Duodenal mucosa (tissue), 2 donors: ENCODE results near the gene CEP63.

ENCODE experiments used
- H3K27ac ChIP-seq: one replicate; pipeline ENCODE4 v1.7.0; 2013; ENCODE audit warnings: low read depth, low read length
- H3K27me3 ChIP-seq, 2 donors: one replicate each; pipeline ENCODE4 v1.7.0; 2013; ENCODE audit warnings: low read length in 2 of 2, control low read depth in 1 of 2; ENCODE audit not compliant: insufficient read depth in 2 of 2, control insufficient read depth in 1 of 2
- H3K36me3 ChIP-seq, 2 donors: one replicate each; pipeline ENCODE4 v1.7.0; 2013; ENCODE audit warnings: low read length in 2 of 2, control low read depth in 1 of 2; ENCODE audit not compliant: insufficient read depth in 2 of 2, control insufficient read depth in 1 of 2
- H3K4me1 ChIP-seq, 2 donors: one replicate each; pipeline ENCODE4 v1.7.0; 2013; ENCODE audit warnings: low read length in 2 of 2, control low read depth in 1 of 2; ENCODE audit not compliant: insufficient read depth in 2 of 2, control insufficient read depth in 1 of 2
- H3K4me3 ChIP-seq, 2 donors: one replicate each; pipeline ENCODE4 v1.7.0; 2013; ENCODE audit warnings: low read length in 2 of 2, low read depth in 1 of 2
- H3K9ac ChIP-seq, 2 donors: one replicate each; pipeline ENCODE4 v1.7.0; 2013; ENCODE audit warnings: low read length in 2 of 2, low read depth in 1 of 2
- H3K9me3 ChIP-seq, 2 donors: one replicate each; pipeline ENCODE4 v1.7.0; 2013; ENCODE audit warnings: low read length in 2 of 2, control low read depth in 1 of 2; ENCODE audit not compliant: control insufficient read depth in 1 of 2

CEP63 gene

GRCh38 chr3:134485718-134486576, at the start of gene CEP63, which contains the start of gene ANAPC13:
CEP63 (plus strand) TSS chr3:134486057; CDS start chr3:134495321, 9,264 bp downstream.
ANAPC13 (minus strand) TSS chr3:134485985; CDS start chr3:134482904, 3,081 bp downstream.
- Histone ChIP-seq H3K27ac (peak within 1 kb of the TSS; percentile 94), H3K4me1 (peaks cover 21 to 23% of the 10 kb centered on the region in 2 donors), H3K27me3 (no peaks in the 10 kb centered on the region), H3K9me3 (peaks cover 0 to 2% of the 10 kb centered on the region in 2 donors), H3K9ac (peak within 1 kb of the TSS; percentile 92 to 98), H3K36me3 (peaks cover 14 to 20% of the 10 kb centered on the region in 2 donors), H3K4me3 (peak within 1 kb of the TSS; percentile 90 to 99)

DNA sequence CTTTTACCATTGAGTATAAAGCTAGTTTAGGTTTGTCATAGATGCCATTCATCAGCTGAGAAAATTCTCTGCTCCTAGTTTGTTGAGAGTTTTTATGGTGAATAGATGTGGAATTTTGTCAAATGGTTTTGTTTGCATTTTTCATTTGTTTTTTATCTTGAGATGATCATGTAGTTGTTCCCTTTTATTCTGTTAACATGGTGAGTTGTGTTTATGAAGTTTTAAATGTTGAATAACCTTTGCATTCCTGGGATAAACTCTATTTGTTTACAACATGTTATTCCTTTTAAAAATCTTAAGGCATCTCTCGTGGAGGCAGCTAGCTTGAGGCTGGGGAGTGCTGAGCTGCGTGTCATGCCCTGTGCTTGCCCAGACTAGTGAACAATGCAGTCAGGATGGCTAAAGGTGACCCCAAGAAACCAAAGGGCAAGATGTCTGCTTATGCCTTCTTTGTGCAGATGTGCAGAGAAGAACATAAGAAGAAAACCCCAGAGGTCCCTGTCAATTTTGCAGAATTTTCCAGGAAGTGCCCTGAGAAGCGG, 48.6 kb upstream of the CEP63 start:
- H3K4me3 ChIP-seq: no peak overlapping the region
- H3K9ac ChIP-seq: no peak overlapping the region
- H3K27ac ChIP-seq: no peak overlapping the region
- no peaks in the 10 kb centered on the region for H3K4me1 ChIP-seq
- H3K9me3 ChIP-seq: no peaks in the 10 kb centered on the region
- H3K27me3 ChIP-seq: peaks cover 0 to 6% of the 10 kb centered on the region in 2 donors
- H3K36me3 ChIP-seq: no peaks in the 10 kb centered on the region

DNA sequence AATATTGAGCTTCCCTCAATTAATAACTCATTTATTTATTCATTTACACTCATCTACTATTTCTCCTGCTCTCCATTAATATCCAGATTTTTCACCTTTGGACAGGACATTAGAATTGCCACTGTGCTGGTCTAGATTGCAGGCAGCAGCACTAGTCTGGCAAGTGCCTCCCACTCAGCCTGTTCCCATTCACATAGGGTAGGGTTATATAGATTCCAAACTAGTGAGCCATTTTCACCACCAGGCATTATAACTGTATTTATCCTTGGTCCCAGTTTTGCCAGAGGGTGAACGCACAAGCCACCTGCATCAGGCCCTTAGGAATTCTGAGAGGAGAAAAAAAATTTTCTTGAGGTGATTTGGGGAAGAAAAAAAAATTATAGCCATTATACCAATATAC, 44.5 kb upstream of the CEP63 start:
- no peaks in the 10 kb centered on the region for H3K36me3 ChIP-seq
- no peak overlapping the region for H3K4me3 ChIP-seq
- H3K27me3 ChIP-seq: no peaks in the 10 kb centered on the region
- no peak overlapping the region for H3K9ac ChIP-seq
- H3K27ac ChIP-seq: no peak overlapping the region
- H3K9me3 ChIP-seq: peaks cover 5 to 7% of the 10 kb centered on the region in 2 donors
- no peaks in the 10 kb centered on the region for H3K4me1 ChIP-seq

DNA sequence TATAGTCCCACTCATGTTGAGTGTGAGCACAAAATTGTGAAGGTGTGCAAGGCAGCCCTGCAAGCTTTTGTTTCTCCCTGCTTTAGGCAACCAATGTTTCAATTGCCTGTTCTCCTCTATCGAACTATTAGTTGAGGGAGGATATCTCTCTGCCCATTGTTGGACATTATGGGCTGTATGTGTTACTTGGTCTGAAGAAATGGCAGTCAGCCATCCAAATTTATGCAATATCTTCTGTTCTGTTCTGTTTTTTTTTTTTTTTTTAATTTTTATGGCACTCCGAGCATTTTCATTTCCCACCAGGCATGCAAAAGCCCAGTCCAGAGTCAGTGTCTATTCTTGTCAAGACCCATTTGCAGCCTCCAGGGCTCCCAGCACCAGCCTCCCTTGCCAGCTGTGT, 44.0 kb upstream of the CEP63 start:
- H3K4me1 ChIP-seq: no peaks in the 10 kb centered on the region
- no peak overlapping the region for H3K27ac ChIP-seq
- no peaks in the 10 kb centered on the region for H3K27me3 ChIP-seq
- no peaks in the 10 kb centered on the region for H3K36me3 ChIP-seq
- no peak overlapping the region for H3K4me3 ChIP-seq
- no peak overlapping the region for H3K9ac ChIP-seq
- H3K9me3 ChIP-seq: peaks cover 5 to 7% of the 10 kb centered on the region in 2 donors

DNA sequence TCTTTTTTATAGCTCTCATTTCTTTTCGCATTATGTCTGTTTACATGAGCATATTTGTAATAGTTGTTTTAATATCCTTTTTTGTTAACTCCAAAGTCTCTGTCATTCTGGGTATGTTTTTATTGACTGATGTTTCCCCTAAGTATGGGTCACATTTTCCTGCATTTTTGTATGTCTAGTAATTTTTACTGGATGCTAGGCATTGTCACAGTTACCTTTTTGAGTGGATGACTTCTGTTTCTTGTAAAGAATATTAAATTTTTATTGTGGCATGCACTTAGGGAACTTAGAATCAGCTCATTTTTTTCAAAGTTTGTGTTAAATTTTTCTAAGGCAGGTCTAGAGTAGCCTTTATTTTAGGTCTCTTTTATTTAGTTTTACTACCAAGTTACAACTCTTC, 40.8 kb upstream of the CEP63 start:
- Histone ChIP-seq H3K36me3 (no peaks in the 10 kb centered on the region), H3K4me3 (no peak overlapping the region), H3K27ac (no peak overlapping the region), H3K9ac (no peak overlapping the region), H3K9me3 (peaks cover 5 to 7% of the 10 kb centered on the region in 2 donors), H3K27me3 (no peaks in the 10 kb centered on the region), H3K4me1 (peaks cover 0 to 5% of the 10 kb centered on the region in 2 donors)

GRCh38 chr3:134445636-134446035, 40.2 kb upstream of the CEP63 start:
- Histone ChIP-seq H3K36me3 (no peaks in the 10 kb centered on the region), H3K9ac (no peak overlapping the region), H3K9me3 (peaks cover 5 to 7% of the 10 kb centered on the region in 2 donors), H3K27ac (no peak overlapping the region), H3K27me3 (no peaks in the 10 kb centered on the region), H3K4me3 (no peak overlapping the region), H3K4me1 (peaks cover 0 to 5% of the 10 kb centered on the region in 2 donors)

DNA sequence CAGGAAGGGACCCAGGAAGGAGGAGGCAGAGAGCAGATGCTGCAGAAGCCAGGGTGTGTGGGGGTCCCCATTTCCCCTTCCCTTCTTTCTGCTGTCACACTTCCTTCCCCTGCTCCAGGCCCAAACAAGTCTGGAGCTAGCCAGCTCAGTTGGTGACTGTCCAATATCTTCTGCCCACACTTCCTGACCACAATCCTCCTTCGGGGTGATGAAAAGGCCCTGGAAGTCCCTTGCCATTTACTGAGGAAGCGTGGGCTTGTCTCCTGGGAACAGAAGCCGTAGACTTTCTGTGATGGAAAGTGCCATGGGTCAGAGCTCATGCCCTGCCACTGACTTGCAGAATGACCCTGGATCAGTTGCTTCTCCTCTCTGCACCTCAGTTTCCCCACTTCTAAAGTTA, 39.1 kb upstream of the CEP63 start:
- Histone ChIP-seq H3K4me1 (peaks cover 0 to 5% of the 10 kb centered on the region in 2 donors), H3K9ac (no peak overlapping the region), H3K4me3 (no peak overlapping the region), H3K27me3 (no peaks in the 10 kb centered on the region), H3K36me3 (no peaks in the 10 kb centered on the region), H3K9me3 (peaks cover 5 to 7% of the 10 kb centered on the region in 2 donors), H3K27ac (no peak overlapping the region)

GRCh38 chr3:134447351-134447750, 38.5 kb upstream of the CEP63 start:
- Histone ChIP-seq H3K4me3 (no peak overlapping the region), H3K27me3 (no peaks in the 10 kb centered on the region), H3K27ac (no peak overlapping the region), H3K4me1 (peaks cover 0 to 5% of the 10 kb centered on the region in 2 donors), H3K9ac (no peak overlapping the region), H3K36me3 (no peaks in the 10 kb centered on the region), H3K9me3 (peaks cover 5 to 7% of the 10 kb centered on the region in 2 donors)

DNA sequence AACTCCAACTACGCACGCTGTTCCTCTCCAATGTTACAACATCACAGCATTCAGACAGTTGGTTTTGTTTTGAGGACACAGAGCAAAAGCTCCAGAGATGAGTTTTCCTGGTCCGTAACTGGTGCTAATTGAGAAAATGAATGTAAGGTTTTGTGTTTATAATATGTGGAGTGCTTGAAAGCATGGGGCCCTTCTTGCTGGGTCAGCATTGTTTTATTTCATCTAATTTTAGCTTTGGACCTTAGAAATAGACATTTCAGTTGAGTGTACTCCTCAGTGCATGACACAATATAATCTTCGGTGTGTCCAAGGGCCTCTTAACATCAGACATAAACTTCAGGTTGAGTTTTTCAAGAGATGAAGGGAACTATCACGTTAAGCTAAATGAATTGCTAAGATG, 37.2 kb upstream of the CEP63 start:
- Histone ChIP-seq H3K9ac (no peak overlapping the region), H3K36me3 (no peaks in the 10 kb centered on the region), H3K27ac (no peak overlapping the region), H3K4me3 (no peak overlapping the region), H3K4me1 (peaks cover 0 to 5% of the 10 kb centered on the region in 2 donors), H3K27me3 (no peaks in the 10 kb centered on the region), H3K9me3 (peaks cover 5 to 7% of the 10 kb centered on the region in 2 donors)

GRCh38 chr3:134449277-134449676, 36.6 kb upstream of the CEP63 start:
- Histone ChIP-seq H3K9me3 (peaks cover 5 to 7% of the 10 kb centered on the region in 2 donors), H3K27ac (no peak overlapping the region), H3K27me3 (no peaks in the 10 kb centered on the region), H3K9ac (no peak overlapping the region), H3K36me3 (no peaks in the 10 kb centered on the region), H3K4me3 (no peak overlapping the region), H3K4me1 (peaks cover 0 to 5% of the 10 kb centered on the region in 2 donors)
